ENCODE measurements around the gene DVL2. TPM values are rescaled to one million over a fixed set of nuclear protein-coding genes. Genes with fewer than 3 reads are reported as not detected.

The DVL2 gene
- total RNA-seq, 1 donor from 2014 or later = 79.1 TPM

DNA sequence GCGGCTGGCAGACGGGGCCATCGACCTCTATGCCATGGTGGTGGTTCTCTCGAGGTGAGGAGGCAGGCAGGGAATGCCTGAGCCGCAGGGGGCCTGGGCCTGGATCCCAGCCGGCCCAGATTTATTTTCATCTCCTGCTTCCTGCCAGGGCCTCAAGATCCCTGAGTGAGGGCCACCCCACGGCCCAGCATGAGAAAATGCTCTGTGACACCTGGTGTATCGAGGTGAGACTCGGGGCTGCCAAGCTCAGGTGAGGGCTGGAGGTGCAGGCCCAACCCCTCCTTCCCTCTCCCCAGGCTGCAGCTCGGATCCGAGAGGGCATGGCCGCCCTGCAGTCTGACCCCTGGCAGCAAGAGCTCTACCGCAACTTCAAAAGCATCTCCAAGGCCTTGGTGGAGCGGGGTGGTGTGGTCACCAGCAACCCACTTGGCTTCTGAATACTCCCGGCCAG, 9.6 kb downstream of the DVL2 start:
- Mint-ChIP-seq H3K4me1 (ENCODE audit: low read depth, unreplicated experiment) (peaks cover 7% of the 10 kb centered on the region), H3K4me3 (ENCODE audit: unreplicated experiment) (no peak overlapping the region), H3K27me3 (ENCODE audit: unreplicated experiment) (peaks cover 15% of the 10 kb centered on the region), H3K27ac (ENCODE audit: unreplicated experiment) (no peak overlapping the region), H3K9me3 (ENCODE audit: unreplicated experiment) (peaks cover 12% of the 10 kb centered on the region), H3K36me3 (ENCODE audit: unreplicated experiment) (no peaks in the 10 kb centered on the region)
- DNase-seq = no peak
- TF ChIP-seq, protein P1, sequence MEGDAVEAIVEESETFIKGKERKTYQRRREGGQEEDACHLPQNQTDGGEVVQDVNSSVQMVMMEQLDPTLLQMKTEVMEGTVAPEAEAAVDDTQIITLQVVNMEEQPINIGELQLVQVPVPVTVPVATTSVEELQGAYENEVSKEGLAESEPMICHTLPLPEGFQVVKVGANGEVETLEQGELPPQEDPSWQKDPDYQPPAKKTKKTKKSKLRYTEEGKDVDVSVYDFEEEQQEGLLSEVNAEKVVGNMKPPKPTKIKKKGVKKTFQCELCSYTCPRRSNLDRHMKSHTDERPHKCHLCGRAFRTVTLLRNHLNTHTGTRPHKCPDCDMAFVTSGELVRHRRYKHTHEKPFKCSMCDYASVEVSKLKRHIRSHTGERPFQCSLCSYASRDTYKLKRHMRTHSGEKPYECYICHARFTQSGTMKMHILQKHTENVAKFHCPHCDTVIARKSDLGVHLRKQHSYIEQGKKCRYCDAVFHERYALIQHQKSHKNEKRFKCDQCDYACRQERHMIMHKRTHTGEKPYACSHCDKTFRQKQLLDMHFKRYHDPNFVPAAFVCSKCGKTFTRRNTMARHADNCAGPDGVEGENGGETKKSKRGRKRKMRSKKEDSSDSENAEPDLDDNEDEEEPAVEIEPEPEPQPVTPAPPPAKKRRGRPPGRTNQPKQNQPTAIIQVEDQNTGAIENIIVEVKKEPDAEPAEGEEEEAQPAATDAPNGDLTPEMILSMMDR (IDR thresholded peaks at IDR 0.05; ENCODE audit: partially characterized antibody, unreplicated experiment) = no peak

DNA sequence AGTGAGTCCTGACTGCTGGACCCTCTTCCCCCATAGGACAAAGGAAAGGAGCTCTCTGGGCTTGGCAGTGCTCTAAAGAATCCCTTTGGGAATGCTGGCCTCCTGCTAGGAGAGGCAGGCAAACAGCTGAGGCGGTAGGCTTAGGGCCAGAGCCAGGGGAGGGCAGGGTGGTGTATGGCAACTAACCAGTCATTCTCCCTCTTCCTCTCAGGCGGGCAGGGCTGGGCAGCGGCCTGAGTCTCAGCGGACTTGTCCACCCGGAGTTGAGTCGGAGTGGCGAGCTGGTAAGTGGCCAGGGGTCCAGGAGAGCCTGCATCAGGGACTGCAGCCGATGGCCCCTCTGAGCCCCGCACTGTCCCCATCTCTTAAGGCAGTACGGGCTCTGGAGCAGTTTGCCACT, 10.2 kb downstream of the DVL2 start:
- no peak for DNase-seq
- Mint-ChIP-seq H3K4me3 (ENCODE audit: unreplicated experiment) (no peak overlapping the region), H3K4me1 (ENCODE audit: low read depth, unreplicated experiment) (peaks cover 11% of the 10 kb centered on the region), H3K27ac (ENCODE audit: unreplicated experiment) (no peak overlapping the region), H3K9me3 (ENCODE audit: unreplicated experiment) (peaks cover 17% of the 10 kb centered on the region), H3K36me3 (ENCODE audit: unreplicated experiment) (no peaks in the 10 kb centered on the region), H3K27me3 (ENCODE audit: unreplicated experiment) (peaks cover 20% of the 10 kb centered on the region)
- TF ChIP-seq, protein P1 (IDR thresholded peaks at IDR 0.05; ENCODE audit: partially characterized antibody, unreplicated experiment) = no peak

DNA sequence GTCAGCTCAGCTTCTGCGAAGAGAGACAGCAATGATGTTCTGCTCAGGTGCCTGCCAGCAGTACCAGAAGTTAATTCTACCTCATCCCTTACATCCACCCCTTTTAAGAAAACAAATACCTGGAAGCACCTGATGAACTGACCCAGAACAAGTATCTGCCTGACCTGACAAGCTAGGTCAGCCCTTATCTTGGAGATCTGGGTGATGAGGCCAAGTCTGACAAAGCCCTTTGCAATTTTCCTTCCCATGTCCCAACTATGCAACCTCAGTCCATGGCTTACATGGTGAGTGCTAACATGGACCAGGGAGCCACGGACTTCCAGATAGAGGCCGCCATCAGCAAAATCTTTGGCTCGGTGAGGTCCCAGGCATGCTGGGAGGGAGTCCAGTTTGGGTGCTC, 10.9 kb downstream of the DVL2 start:
- Mint-ChIP-seq H3K36me3 (ENCODE audit: unreplicated experiment) (no peaks in the 10 kb centered on the region), H3K4me1 (ENCODE audit: low read depth, unreplicated experiment) (peaks cover 18% of the 10 kb centered on the region), H3K27ac (ENCODE audit: unreplicated experiment) (no peak overlapping the region), H3K9me3 (ENCODE audit: unreplicated experiment) (peaks cover 17% of the 10 kb centered on the region), H3K27me3 (ENCODE audit: unreplicated experiment) (peaks cover 15% of the 10 kb centered on the region), H3K4me3 (ENCODE audit: unreplicated experiment) (no peak overlapping the region)
- no peak for DNase-seq
- TF ChIP-seq, protein P1 (IDR thresholded peaks at IDR 0.05; ENCODE audit: partially characterized antibody, unreplicated experiment) = no peak

DNA sequence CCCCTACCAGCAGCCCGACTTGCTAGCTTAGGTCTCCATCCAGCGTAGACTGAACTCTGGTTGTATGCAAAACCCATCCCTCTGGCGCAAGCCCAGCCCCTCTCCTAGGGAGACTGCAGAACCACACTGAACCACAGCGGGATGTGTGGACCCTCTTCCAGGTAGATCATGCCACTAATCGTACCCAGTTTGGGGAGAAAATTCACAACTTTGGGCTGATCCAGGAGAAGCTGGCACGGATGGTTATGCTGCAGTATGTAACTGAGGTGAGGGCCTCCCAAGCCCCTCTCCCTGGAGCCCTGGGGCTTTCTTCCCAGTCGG, 11.4 kb downstream of the DVL2 start:
- DNase-seq = no peak
- Mint-ChIP-seq H3K4me1 (ENCODE audit: low read depth, unreplicated experiment) (peaks cover 22% of the 10 kb centered on the region), H3K4me3 (ENCODE audit: unreplicated experiment) (no peak overlapping the region), H3K36me3 (ENCODE audit: unreplicated experiment) (no peaks in the 10 kb centered on the region), H3K27me3 (ENCODE audit: unreplicated experiment) (peaks cover 12% of the 10 kb centered on the region), H3K27ac (ENCODE audit: unreplicated experiment) (no peak overlapping the region), H3K9me3 (ENCODE audit: unreplicated experiment) (peaks cover 17% of the 10 kb centered on the region)
- TF ChIP-seq, protein P1 (IDR thresholded peaks at IDR 0.05; ENCODE audit: partially characterized antibody, unreplicated experiment) = no peak

DNA sequence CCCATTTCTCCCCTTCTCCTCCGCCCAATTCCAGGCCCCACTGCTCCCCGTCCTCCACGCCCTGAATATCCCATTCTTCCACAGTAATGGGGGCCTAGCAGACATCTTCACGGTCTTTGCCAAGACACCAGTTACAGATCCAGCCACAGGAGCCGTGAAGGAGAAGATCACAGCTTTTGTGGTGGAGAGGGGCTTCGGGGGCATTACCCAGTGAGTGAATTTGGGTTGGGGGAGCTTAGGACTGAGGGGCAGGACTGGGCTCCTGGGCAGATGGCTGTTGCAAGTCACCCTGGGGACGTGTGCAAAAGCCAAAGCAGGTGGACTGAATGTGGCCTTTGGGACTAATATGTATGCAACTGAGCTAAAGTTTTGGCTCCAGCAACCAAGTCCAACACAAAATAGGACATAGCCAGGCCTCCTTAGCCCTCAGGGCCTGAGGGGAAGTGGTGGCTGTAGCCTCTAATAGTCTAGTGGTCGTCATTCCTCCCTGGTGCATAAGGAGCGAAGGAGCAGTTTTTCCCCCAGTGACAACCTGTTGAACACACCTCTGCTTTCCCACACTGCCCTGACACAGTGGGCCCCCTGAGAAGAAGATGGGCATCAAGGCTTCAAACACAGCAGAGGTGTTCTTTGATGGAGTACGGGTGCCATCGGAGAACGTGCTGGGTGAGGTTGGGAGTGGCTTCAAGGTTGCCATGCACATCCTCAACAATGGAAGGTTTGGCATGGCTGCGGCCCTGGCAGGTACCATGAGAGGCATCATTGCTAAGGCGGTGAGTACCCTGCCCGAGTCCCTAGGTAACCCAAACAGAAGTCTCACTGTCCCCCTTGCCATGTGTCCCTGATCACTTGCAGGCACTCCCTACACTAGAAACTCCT, 12.0 kb downstream of the DVL2 start:
- peaks cover 17% of the 10 kb centered on the region for H3K9me3 Mint-ChIP-seq (ENCODE audit: unreplicated experiment)
- H3K27ac Mint-ChIP-seq (ENCODE audit: unreplicated experiment) = peak overlapping the region; percentile 48

More for the DNA sequence above, 12.0 kb downstream of the DVL2 start:
- Mint-ChIP-seq H3K36me3 (ENCODE audit: unreplicated experiment) (no peaks in the 10 kb centered on the region), H3K4me1 (ENCODE audit: low read depth, unreplicated experiment) (peaks cover 24% of the 10 kb centered on the region), H3K27me3 (ENCODE audit: unreplicated experiment) (peaks cover 12% of the 10 kb centered on the region), H3K4me3 (ENCODE audit: unreplicated experiment) (no peak overlapping the region)
- DNase-seq = no peak
- TF ChIP-seq, protein P1 (IDR thresholded peaks at IDR 0.05; ENCODE audit: partially characterized antibody, unreplicated experiment) = no peak
